ENCODE data around the gene PIAS1.
"Not testable (repeated sequence)": the region's sequence is repeated elsewhere in the genome, so short reads cannot be mapped to it uniquely, and the experiment has no call there.

PIAS1 gene

DNA sequence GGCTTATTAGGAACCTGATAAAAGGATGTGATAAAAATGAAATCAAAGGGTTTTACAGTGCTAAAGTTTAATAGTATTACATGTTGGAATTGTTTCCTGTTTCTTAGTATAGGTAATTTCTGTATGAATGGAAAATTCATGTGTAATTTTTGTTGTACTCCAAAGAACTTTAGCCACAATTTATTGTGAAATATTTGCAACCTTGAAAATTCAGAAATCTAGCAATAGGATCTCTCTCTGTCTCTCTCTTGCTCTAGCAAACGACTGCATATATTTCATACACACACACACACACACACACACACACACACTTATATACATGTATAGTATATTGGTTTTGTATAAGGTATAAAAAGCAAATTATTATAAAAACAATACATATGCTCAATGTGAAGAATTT, 59.6 kb downstream of the PIAS1 start:
- no peak for DNase-seq (ENCODE audit: low read depth in 2 of 2, low spot score in 1 of 2)

DNA sequence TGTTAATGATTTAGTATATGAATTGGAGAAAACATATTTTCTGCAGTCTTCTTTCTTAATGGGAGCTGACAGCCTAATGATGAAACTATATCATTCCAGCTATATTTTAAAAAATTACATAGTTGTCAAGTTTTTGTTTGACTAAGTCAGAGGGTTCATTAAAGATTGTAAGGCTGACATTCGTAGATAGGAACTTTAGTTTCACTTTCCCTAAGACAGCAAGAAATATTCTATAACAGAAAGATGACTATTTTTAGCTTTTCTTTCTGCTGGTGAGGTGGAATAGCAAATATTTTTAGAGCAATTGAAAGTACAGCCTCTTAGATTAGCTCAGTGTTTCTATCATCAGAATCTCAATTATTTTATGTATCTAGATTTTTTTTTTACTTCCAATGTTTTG, 60.2 kb downstream of the PIAS1 start:
- DNase-seq (ENCODE audit: low read depth in 2 of 2, low spot score in 1 of 2): no peak

DNA sequence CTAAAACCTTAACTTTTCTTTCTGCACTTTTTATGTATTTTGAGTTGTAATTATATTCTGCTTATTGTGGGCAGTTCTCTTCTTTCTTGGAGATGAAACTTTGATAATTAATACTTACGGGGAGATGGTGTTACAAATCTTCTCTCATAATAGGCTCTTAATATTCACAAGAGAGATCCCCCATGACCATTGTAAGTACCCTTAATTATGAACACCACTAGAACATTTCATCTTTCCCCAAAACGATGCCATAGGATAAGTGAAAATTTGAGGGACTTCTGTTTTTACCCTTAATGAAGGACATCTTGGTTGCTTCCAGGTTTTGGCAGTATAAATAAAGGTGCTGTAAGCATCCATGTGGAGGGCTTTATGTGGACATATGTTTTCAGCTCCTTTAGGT, 60.7 kb downstream of the PIAS1 start:
- DNase-seq (ENCODE audit: low read depth in 2 of 2, low spot score in 1 of 2): no peak

DNA sequence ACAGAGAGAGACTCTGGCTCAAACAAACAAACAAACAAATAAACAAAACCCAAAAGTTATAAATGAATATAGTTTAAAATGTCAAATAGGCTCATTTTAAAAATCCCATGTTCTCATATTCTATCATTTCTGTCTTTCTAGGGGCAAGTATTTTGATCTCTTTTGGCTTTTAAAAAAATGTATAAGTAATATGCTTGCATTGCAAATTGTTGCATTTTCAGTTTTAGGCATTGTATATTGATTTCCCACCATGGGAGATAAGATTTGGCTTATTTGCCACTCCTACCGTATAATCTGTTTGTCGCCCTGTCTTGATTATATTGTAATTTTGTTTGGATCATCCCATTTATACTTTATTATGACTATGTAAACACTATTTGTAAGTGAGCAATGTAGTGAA, 70.6 kb downstream of the PIAS1 start:
- no peak for DNase-seq (ENCODE audit: low read depth in 2 of 2, low spot score in 1 of 2)

DNA sequence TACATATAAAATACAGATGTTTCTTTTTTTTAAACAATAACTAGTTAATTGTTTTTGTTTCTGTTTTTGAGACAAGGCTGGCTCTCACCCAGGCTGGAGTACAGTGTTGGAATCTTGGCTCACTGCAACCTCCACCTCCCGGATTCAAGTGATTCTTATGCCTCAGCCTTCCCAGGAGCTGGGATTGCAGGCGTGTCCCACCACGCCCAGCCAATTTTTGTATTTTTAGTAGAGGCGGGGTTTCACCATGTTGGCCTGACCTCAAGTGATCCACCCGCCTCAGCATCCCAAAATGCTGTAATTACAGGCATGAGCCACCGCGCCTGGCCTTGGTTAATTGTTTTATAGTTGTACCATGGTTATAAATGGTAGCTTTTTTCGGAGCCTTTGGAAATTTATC, 72.3 kb downstream of the PIAS1 start:
- no peak for DNase-seq (ENCODE audit: low read depth in 2 of 2, low spot score in 1 of 2)

DNA sequence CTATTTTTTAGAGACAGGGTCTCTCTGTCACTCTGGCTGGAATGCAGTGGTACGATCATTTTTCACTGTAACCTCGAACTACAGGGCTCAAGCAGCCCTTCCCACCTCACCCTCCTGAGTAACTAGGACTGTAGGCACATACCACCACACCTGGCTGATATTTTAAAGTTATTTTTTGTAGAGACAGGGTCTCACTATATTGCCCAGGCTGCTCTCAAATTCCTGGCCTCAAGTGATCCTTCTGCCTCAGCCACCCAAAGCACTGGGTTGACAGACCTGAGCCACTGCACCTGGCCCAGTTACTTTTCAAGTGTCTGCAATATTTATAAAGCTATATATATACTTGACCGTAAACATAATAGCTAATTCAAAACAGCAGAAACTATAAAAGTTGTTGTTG, 75.0 kb downstream of the PIAS1 start:
- DNase-seq (ENCODE audit: low read depth in 2 of 2, low spot score in 1 of 2): no peak

DNA sequence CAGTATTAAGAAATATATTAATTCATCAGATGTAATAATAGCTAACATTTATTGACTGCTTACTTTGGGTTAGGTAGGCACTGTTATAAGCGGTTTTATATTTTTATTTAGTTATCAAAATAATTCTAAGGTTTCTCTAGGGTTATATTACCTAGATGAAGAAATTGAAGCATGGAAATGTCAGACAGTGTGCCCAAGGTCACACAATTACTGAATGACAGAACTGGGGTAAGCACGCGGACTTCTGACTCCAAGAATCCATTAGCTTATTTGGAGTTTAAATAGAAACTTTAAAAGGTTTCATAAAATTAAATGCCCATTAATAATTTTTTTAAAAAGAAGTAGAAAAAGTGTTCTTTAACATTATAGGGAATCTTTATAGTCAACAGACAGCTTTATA, 76.7 kb downstream of the PIAS1 start:
- no peak for DNase-seq (ENCODE audit: low read depth in 2 of 2, low spot score in 1 of 2)

DNA sequence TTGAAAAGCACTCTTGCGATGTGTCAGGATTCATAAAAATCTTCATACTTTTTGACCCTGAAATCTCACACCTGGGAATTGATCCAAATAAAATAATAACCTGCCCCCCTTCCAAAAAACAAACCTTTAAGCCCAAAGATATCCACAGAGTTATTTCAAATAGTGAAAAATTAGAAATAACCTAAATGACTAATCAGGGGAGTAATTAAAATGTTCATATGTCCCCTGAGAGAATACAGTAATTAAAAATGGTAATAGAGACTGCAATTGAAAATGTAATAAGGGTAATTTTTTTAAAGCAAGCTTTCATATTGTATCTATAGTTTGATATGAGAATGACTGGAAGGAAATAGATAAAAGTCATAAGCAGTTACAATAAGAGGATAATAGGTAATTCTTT, 83.0 kb downstream of the PIAS1 start:
- no peak for DNase-seq (ENCODE audit: low read depth in 2 of 2, low spot score in 1 of 2)

DNA sequence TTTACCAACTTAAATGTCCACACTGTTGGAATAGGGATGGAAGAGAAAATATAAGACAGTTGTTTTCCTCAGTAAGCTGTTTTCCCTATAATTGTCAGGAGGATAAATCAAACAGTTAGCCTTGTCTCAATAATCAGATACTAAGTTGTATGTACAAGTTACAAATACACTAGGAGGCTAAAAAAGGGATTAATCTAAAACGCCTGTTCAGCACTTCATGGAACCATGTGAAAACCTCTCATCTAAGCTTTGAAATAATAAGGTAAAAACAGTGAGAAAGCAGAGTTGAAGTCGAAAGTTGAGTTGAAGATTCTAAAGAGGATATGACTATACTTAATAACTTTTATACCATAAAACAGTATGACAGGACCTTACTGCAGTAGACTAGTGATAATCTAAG, 89.0 kb downstream of the PIAS1 start:
- DNase-seq (ENCODE audit: low read depth in 2 of 2, low spot score in 1 of 2): no peak

DNA sequence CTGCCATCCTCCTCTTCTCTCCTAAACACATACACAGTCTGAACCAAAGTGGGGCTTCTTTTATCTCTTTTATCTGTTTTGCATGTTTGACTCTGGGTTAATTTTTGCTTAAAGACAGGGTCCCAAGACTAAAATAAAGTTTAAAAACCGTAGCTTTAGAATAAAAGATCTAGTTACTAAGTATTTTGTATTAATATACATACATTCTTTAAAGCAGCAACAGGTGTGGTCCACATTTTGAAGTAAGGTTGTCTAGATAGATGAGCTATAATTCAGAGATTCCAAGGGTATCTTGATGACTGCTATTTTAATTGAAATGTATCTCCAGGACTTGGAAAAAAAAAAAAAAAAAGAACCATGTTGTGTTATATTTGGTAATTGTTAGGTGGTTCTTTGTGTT, 89.7 kb downstream of the PIAS1 start:
- DNase-seq (ENCODE audit: low read depth in 2 of 2, low spot score in 1 of 2): no peak

DNA sequence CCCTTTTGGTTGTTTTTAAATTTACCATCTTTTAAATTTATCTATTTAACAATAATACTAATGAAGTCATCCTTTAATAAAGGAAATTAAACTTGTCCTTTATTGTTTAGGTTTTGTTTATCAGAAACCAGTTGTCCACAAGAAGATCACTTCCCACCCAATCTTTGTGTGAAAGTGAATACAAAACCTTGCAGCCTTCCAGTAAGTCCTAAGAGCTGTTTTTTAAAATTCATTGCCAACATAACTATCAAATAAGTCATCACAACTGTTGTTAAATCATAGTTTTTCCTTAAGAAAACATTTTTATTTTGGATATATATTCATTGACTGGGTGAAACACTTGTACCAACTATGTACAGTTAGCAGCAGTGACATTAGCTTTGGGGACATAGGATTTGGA, 91.6 kb downstream of the PIAS1 start:
- DNase-seq (ENCODE audit: low read depth in 2 of 2, low spot score in 1 of 2): no peak

DNA sequence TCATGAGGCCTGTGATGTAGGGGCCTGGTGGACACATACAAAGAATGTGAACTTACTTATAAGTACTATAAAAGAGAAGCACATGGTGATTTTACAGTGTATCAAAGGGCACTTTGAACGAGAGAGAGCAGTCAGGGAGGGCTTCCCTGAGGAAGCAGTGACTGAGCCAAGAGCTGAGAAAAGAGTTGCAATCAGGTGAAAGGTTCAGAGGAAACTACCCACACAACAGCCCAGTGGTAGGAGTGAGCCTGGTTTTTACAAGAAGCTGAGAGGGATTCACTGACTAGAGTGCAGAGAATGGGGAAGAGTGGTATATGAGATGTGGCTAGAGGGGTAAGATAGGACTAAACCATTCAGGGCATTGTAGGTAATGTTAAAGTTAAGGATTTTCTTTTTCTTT, 93.9 kb downstream of the PIAS1 start:
- DNase-seq (ENCODE audit: low read depth in 2 of 2, low spot score in 1 of 2): no peak

DNA sequence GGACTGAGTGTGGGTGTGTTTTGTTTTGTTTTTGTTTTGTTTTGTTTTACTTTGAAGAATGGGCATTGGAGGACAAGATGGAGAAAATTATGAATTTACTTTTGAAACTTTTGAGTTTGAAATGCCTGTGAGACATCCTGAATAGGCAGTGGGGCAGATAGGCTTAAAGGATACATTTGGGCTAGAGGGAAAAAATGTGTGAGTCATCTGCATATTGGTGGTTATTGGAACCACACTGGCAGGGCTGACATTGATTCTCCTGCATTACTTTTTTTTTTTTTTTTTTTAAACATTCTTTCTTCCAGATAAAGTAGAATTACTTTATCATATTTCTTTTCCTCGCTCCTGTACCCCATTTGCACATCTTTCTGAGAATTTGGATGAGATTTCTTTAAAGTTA, 94.9 kb downstream of the PIAS1 start:
- DNase-seq (ENCODE audit: low read depth in 2 of 2, low spot score in 1 of 2): no peak

DNA sequence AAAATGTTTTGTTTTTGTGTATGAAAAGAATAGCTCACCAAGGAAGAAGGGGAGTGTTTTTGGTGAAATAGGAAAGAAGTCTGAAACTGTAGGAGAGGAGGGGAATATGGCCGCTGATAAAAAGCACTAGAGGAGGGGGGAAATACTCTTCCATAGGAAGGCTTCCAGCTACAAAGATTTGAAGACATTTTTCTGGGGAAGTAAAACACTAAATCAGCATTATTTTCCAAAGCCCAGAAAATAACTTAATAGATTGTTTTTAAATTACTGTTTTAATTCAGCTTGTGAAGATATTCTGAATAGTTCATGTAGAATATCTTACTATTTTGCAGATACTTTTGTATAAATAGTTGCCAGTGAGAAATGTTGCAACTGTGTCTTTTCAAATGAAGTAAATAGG, 96.1 kb downstream of the PIAS1 start:
- DNase-seq (ENCODE audit: low read depth in 2 of 2, low spot score in 1 of 2): no peak

DNA sequence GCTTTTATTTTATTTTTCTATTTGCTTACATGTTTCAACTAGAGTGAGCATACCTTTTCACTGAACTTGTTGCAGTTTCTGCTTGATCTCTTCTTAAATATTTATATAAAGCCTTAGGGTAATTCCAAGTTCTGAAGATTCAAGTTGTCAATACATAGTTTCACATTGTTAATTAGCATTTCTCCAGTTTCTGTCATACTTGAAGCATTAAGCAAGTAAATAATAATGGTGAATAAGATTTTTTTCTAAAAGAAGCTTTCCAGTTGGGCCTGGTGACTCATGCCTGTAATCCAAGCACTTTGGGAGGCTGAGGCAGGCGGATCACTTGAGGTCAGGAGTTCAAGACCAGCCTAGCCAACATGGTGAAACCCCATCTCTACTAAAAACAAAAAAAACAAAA, 97.2 kb downstream of the PIAS1 start:
- DNase-seq (ENCODE audit: low read depth in 2 of 2, low spot score in 1 of 2): no peak

DNA sequence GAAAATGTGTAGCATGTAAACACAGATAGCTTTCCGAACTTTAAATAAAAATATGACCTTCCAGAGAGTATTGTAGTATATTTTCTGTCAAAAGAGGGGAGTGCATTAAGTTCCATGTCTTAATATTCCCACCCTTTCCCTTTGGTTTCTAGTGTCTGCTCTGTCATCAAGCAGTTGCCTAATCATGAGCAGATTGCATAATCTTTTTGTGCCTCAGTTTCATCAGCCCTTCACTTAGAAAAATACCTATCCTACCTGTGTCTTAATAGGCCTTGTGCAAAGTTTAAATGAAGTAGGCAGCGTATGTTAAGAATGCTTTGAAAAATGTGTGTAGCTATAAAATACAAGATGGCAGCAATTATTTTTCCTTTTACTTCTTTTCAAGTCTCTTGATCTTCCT, 98.2 kb downstream of the PIAS1 start:
- no peak for DNase-seq (ENCODE audit: low read depth in 2 of 2, low spot score in 1 of 2)

DNA sequence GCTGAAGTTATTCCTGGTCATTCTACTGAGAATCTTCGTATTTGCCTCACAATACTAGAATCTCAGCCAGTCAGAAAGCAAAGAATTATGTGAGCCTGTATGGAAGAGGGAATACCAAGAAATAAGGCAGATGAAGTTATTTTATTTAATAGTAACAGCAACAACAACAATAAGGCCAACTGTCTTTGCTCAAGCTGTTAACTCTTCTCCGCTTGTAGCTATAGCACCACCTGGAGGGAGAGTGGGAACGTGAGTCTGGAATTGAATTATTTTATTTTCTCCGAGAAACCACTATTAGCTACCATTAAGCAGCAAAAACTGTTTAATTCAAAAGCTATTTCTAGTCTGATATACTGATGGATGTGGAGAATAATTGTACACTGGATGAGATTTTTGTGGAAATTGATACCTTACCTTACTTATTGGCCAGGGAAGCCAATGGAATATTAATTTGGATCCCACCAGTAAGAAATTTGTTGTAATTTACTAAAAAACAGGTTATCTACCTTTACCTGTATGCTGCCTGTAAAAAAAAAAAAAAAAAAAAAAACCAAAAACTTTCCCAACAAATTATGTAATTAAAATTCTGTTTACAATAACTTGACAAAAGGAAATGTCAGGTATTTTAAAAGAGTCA, 100.9 kb downstream of the PIAS1 start:
- no peak for DNase-seq (ENCODE audit: low read depth in 2 of 2, low spot score in 1 of 2)

DNA sequence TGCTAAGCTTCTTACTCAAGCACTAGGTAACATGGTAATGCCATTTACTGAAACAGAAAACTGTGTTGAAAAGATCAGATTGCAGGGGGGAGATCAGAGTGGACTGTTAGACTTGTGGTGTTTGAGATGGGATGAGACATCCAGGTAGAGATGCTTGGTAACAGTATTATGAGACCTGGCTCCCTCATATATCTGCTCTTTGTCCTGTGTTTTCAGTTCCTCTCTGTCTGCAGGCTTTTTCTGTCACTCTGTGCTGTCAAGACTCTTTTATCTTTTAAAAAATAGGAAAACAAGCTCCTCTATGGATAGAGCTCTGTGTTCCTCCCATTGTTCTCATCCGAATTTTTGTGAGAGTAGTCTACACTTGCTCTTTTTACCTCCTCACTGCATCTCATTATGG, 103.0 kb downstream of the PIAS1 start:
- DNase-seq (ENCODE audit: low read depth in 2 of 2, low spot score in 1 of 2): no peak

DNA sequence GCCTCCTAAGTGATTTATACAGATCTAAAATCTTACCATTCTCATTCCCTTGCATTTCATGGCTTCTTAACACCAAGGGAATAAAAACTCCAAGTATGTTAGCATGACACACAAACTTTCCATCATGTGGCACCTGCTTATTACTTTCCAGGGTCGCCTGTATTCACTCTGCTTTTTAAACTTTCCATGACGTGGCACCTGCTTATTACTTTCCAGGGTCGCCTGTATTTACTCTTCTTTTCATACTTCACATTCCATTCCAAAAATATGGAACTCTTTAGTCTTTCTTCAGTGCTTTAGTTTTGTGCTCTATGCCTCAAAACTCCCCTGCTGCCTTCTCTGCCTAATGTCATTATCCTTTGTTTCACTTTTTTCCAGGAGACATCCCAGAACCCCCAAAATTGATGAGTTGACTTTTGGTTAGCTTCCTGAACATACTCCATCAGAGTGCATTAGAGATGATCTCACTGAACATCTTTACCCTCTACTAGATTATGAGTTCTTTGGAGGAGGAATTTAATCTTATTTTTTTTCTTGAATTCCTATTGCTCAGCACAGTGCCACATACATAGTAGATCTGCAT, 104.0 kb downstream of the PIAS1 start:
- DNase-seq (ENCODE audit: low read depth in 2 of 2, low spot score in 1 of 2): no peak

DNA sequence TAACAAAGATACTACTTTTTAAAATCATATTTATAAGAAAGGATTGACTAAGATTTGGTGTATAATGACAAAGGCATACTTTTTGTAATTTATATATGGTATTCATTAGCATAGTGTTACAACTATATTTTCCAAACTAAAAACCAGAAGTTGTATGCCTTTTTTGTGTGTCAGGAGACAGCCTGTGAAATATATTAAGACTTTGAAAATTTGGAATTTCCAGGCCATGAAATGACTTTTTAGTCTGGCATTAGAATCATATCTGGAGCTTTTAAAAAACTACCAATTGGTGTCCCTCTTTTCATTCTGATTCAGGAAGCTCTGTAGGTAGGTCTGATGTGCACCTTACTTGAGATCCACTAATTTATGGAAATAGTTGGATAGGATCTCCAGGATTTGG, 109.1 kb downstream of the PIAS1 start:
- DNase-seq (ENCODE audit: low read depth in 2 of 2, low spot score in 1 of 2): no peak

DNA sequence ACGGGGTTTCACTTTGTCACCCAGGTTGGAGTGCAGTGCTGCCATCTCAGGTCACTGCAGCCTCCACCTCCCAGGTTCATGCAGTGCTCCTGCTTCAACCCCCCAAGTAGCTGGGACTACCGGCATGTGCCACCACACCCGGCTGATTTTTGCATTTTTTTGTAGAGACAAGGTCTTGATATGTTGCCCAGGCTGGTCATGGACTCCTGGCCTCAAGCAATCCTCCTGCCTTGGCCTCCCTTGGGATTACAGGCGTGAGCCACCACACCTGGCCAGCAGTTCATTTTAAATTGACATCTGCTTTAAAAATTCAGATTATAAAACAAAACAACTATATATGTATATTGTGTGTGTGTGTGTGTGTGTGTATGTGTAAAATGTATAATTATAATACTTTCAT, 112.7 kb downstream of the PIAS1 start:
- DNase-seq (ENCODE audit: low read depth in 2 of 2, low spot score in 1 of 2): no peak

DNA sequence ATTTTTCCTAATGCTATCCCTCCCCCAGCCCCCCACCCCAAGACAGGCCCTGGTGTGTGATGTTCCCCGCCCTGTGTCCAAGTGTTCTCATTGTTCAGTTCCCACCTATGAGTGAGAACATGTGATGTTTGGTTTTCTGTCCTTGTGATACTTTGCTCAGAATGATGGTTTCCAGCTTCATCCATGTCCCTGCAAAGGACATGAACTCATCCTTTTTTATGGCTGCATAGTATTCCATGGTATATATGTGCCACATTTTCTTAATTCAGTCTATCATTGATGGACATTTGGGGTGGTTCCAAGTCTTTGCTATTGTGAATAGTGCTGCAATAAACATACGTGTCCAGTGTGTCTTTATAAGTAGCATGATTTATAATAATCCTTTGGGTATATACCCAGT, 117.9 kb downstream of the PIAS1 start:
- DNase-seq (ENCODE audit: low read depth in 2 of 2, low spot score in 1 of 2): not testable (repeated sequence)

DNA sequence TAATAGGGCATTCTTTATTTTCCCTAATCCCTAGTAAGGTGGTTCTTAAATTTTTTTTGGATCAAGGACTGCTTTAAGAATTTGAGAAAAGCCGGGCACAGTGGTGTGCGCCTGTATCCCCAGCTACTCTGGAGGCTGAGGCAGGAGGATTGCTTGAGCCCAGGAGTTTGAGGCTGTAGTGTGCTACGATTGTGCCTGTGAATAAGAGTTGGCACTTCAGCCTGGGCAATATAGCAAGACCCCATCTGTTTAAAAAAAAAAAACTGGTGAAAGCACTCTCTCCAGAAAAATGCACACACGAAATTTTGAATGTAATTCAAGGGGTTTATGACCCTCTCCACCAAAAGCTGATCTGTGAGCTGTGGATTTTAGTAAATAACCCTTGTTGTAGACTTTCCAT, 119.0 kb downstream of the PIAS1 start:
- DNase-seq (ENCODE audit: low read depth in 2 of 2, low spot score in 1 of 2): no peak

DNA sequence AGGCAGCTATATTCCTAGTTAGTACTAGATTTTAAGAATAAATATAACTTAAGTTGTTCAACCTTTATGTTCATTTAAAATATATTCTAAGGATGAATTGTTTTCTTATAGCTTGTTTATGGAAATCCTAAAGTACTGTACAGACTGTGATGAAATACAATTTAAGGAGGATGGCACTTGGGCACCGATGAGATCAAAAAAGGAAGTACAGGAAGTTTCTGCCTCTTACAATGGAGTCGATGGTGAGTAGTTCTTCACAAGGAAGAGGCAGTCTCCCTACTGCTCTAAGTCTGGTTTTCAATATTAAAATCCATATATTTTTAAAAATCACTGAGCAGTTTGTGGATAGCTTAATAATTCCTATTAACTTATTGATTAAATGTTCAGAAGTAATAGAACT, 121.4 kb downstream of the PIAS1 start:
- DNase-seq (ENCODE audit: low read depth in 2 of 2, low spot score in 1 of 2): no peak

Data from stimulated activated CD8-positive, alpha-beta memory T cell treated with anti-CD3 and anti-CD28 coated beads, Interleukin-4, amount 100 ng/mL, for 4 hours (primary cell).